Bronchial epithelial cell (primary cell): ENCODE measurements around the gene PDE6D. TPM values are rescaled to one million over a fixed set of nuclear protein-coding genes. Genes with fewer than 3 reads are reported as not detected.
A peak's percentile ranks its signal among the peaks of the same experiment; 100 is the strongest.

ENCODE experiments used
- DNase-seq: peaks from one replicate; pipeline ENCODE4 v3.0.0-alpha.2; 2010; ENCODE audit warnings: low read depth
- FAIRE-seq: peaks from 2 replicates; lab custom pipeline; 2011; peaks lifted over from hg19 to GRCh38; lab: Jason Lieb, UNC
- H3K27me3 ChIP-seq: 2 replicates; pipeline ENCODE4 v1.5.1; 2011; ENCODE audit warnings: low read length; ENCODE audit not compliant: control insufficient read depth, insufficient read depth
- H3K36me3 ChIP-seq: 2 replicates; pipeline ENCODE4 v1.5.1; 2011; ENCODE audit warnings: low read length; ENCODE audit not compliant: control insufficient read depth, insufficient read depth
- H3K4me3 ChIP-seq: 2 replicates; pipeline ENCODE4 v1.5.1; 2011; ENCODE audit warnings: mild to moderate bottlenecking, low read depth, low read length, control low read depth
- total RNA-seq: library from RNA; depleted of rRNA; stranded (reverse); fragments of >200 nt; gene quantifications from 2 replicates; pipeline ENCODE4 v1.2.1, GENCODE V29; 2014
- TF ChIP-seq, protein P1 (sequence below): IDR thresholded peaks from 2 replicates; pipeline ENCODE4 v1.5.1; 2011; ENCODE audit warnings: mild to moderate bottlenecking, moderate library complexity, low read length, control low read depth, inconsistent platforms; ENCODE audit not compliant: insufficient read depth, severe bottlenecking

PDE6D gene
- total RNA-seq, 1 donor from 2014 or later: 7.6 TPM

DNA sequence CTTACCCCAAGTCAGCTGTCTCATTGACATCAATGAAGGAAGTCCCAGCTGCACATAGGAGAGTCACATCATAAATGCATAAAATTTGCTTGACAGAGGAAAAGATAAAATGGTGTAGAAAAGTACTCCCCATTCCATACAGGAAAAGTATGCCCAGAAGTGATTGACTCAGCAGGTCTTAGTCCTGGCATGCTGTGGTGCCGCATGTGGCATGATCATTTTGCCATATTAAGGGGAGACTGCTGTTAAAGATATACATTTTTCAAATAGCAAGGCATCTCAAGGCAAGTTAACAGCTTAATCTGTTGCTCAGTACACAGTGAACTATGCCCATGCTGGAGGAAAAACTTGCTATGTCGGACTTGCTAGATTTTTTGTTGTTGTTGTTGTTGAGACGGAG is 13.3 kb upstream of the PDE6D start:
- Histone ChIP-seq H3K4me3 (no peak overlapping the region), H3K27me3 (no peaks in the 10 kb centered on the region), H3K36me3 (peaks cover 13% of the 10 kb centered on the region)
- no peak for FAIRE-seq
- peak; percentile 67 for DNase-seq
- TF ChIP-seq, protein P1, sequence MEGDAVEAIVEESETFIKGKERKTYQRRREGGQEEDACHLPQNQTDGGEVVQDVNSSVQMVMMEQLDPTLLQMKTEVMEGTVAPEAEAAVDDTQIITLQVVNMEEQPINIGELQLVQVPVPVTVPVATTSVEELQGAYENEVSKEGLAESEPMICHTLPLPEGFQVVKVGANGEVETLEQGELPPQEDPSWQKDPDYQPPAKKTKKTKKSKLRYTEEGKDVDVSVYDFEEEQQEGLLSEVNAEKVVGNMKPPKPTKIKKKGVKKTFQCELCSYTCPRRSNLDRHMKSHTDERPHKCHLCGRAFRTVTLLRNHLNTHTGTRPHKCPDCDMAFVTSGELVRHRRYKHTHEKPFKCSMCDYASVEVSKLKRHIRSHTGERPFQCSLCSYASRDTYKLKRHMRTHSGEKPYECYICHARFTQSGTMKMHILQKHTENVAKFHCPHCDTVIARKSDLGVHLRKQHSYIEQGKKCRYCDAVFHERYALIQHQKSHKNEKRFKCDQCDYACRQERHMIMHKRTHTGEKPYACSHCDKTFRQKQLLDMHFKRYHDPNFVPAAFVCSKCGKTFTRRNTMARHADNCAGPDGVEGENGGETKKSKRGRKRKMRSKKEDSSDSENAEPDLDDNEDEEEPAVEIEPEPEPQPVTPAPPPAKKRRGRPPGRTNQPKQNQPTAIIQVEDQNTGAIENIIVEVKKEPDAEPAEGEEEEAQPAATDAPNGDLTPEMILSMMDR: no peak

GRCh38 chr2:231791107-231791506 is 10.0 kb upstream of the PDE6D start:
- DNase-seq (no peak), FAIRE-seq (no peak)
- Histone ChIP-seq H3K36me3 (peaks cover 1% of the 10 kb centered on the region), H3K4me3 (no peak overlapping the region), H3K27me3 (no peaks in the 10 kb centered on the region)
- TF ChIP-seq, protein P1: no peak

DNA sequence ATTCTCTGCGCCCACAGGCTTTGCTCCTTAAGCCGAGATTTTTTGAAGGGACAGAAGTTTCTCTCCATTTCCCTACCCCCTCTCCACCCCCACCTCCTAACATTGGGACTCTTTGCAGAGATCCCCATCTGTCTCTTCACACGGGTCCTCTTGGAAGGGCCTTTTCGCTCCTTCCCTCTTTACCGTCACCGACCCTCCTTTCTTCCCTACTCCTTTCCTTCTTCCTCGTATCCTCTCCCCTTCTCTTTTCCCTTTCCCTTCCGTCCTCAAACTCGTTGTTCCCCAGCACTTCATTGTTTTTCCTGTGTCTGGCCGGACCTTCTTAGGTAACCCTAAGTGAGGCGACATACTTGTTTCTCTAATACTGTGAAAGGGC is 5.8 kb upstream of the PDE6D start:
- Histone ChIP-seq H3K4me3 (peak overlapping the region; percentile 78), H3K27me3 (no peaks in the 10 kb centered on the region), H3K36me3 (peaks cover 1% of the 10 kb centered on the region)
- FAIRE-seq (no peak), DNase-seq (no peak)
- TF ChIP-seq, protein P1: no peak

GRCh38 chr2:231786177-231786916 is 5.3 kb upstream of the PDE6D start, which contains the start of gene COPS7B:
Gene COPS7B, plus strand, starts transcription at chr2:231786445. Its CDS starts 2,126 bp downstream, at chr2:231788571.
- no peak for FAIRE-seq
- Histone ChIP-seq H3K36me3 (no peaks in the 10 kb centered on the region), H3K4me3 (peak within 1 kb of the TSS; percentile 78), H3K27me3 (no peaks in the 10 kb centered on the region)
- TF ChIP-seq, protein P1: peak; percentile 83
- peak; percentile 61 for DNase-seq

- TF ChIP-seq, protein P1: no peak
- Histone ChIP-seq H3K4me3 (peak overlapping the region; percentile 78), H3K27me3 (no peaks in the 10 kb centered on the region), H3K36me3 (no peaks in the 10 kb centered on the region)
- no peak for DNase-seq
- FAIRE-seq: no peak
Measured at GRCh38 chr2:231785822-231786176, 4.7 kb upstream of the PDE6D start.
